Metanephros (tissue), 1 donor: ENCODE measurements around the gene CHST14. TPM values are rescaled to one million over a fixed set of nuclear protein-coding genes. Genes with fewer than 3 reads are reported as not detected.

Experiments used
- total RNA-seq: library from RNA; depleted of rRNA; stranded (reverse); fragments of >200 nt; gene quantifications from one replicate; pipeline ENCODE4 v1.2.3, GENCODE V29; 2014

Gene CHST14
- 20.1 TPM for total RNA-seq

GRCh38 chr15:40470423-40471104 is at the start of gene CHST14:
TSS of gene CHST14 (plus strand) at chr15:40470984. CDS start at chr15:40471214, 230 bp downstream.

GRCh38 chr15:40440743-40441564 is 29.8 kb upstream of the CHST14 start, which contains the start of gene BAHD1:
TSS of gene BAHD1 (plus strand) at chr15:40440953. CDS start at chr15:40458465, 17,512 bp downstream.

Other genes starting within 250 kb of the CHST14 start
- gene PAK6, start 231.9 kb upstream of the CHST14 start, total RNA-seq = 9.8 TPM
- 0.58 TPM for gene ANKRD63, start 187.9 kb upstream of the CHST14 start, total RNA-seq
- 14.3 TPM for gene PLCB2, start 163.0 kb upstream of the CHST14 start, total RNA-seq
- gene INAFM2, start 147.3 kb upstream of the CHST14 start, total RNA-seq = 10.1 TPM
- 6.3 TPM for gene CCDC9B, start 130.0 kb upstream of the CHST14 start, total RNA-seq
- gene PHGR1, start 120.0 kb upstream of the CHST14 start, total RNA-seq = not detected
- gene DISP2, start 112.8 kb upstream of the CHST14 start, total RNA-seq = 1.4 TPM
- gene KNSTRN, start 88.3 kb upstream of the CHST14 start, total RNA-seq = 19.6 TPM
- gene IVD, start 65.2 kb upstream of the CHST14 start, total RNA-seq = 63.8 TPM
- gene BAHD1, start 30.0 kb upstream of the CHST14 start, total RNA-seq = 14.0 TPM
- 30.2 TPM for gene CCDC32, start 94.1 kb downstream of the CHST14 start, total RNA-seq
- 12.2 TPM for gene RPUSD2, start 98.3 kb downstream of the CHST14 start, total RNA-seq
- gene KNL1, start 123.3 kb downstream of the CHST14 start, total RNA-seq = 13.7 TPM
- gene RAD51, start 224.2 kb downstream of the CHST14 start, total RNA-seq = 2.7 TPM